GM10266 (cell line): ENCODE results near the gene SERPINB13.

Experiments used
- DNase-seq: peaks from one replicate; pipeline ENCODE4 v3.0.0; 2012; ENCODE audit errors: extremely low spot score
- CTCF ChIP-seq: IDR thresholded peaks from 2 replicates; pipeline ENCODE4 v1.5.1; 2012; ENCODE audit warnings: mild to moderate bottlenecking, low read depth; ENCODE audit not compliant: control insufficient read depth, insufficient read depth; ENCODE audit errors: missing control alignments

The SERPINB13 gene

DNA sequence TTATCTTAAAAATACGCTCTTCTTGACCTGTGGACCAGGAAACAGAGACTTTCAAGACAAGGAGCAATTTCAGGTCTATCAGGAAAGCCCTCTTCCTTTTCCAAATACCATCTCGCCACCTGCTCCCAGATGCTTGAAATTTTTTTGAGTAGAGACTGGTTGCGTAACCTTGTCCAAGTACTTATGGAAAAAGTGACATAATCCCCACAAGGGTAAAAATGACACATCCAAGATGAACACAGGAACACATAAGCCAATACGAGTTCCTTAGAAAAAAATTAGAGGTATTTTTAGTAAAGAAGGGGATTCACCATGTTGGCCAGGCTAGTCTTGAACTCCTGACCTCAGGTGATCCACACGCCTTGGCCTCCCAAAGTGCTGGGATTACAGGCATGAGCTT is 1.8 kb downstream of the SERPINB13 start:
- TF ChIP-seq CTCF, result no peak
- DNase-seq, result no peak

DNA sequence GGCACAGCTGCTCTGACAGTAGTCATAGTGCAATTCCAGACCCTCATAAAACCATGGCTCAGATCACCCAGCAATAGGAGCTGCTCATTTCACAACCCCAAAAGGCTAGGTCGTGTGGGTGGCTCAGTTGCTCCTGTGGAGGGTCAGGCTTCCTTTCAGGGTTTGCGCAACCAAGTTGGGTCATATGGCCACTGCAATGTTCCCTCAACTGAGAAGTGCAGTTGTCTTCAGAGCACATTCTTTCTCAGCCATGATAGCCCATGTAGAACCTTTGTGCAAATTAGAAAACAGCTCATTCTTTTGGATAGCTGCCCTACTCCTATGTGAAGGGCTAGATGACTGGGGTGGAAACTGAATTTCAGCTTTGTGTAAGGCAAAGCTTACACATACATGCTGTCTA is 3.2 kb downstream of the SERPINB13 start:
- DNase-seq, result no peak
- no peak for TF ChIP-seq CTCF

DNA sequence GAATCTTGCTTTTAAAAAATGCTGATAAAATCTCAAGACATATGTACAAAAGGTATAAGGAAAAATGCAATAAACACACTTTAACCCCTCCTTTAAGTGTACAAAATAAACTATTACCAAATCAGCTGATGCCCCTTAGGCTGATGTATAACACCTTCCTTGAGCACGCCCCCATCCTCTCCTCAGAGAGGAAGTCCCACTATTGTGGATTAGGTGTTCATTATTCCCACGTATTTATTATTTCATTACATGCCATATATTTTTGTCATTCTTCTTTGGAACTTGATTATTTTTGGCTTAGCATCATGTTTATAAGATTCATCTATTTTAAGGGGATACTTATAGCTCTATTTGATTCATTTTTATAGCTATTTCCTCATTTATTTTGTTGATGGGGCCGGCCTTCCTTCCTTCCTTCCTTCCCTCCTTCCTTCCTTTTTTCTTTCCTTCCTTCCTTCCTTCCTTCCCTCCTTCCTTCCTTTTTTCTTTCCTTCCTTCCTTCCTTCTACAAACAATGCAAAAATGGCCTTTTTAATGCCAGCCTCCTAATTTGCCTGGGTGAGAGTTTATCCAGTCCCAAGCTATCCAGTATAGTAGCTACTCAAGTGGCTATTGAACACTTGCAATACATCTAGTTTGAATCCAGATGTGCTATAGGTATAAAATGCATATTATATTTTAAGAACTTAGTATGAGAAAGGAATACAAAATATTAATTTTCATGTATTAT is 4.0 kb downstream of the SERPINB13 start:
- no peak for TF ChIP-seq CTCF
- DNase-seq, result no peak

- DNase-seq, result no peak
- TF ChIP-seq CTCF, result no peak
Observed at GRCh38 chr18:63591725-63592124, 4.6 kb downstream of the SERPINB13 start.

DNA sequence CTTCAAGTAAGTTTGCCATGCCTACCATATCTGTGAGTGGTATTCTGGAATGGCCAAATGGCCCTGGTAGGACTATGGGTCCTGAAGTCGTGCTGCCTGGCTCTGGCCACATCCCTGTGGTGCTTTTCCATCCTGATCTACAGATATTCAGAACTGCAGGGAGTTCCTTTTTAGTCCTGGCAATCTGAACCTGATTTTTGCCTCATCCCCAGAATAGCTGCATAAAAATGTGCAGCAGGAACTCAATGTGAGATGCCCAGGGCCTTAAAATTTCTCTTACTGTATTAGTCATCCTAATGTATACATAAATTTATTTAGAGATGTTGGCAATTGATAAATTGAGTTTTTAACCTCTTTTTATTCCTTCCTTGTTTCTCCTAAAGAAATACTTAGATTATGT is 5.3 kb downstream of the SERPINB13 start:
- TF ChIP-seq CTCF, result no peak
- DNase-seq, result no peak

- DNase-seq, result no peak
- TF ChIP-seq CTCF, result no peak
Observed at GRCh38 chr18:63596964-63597363, 9.8 kb downstream of the SERPINB13 start.

DNA sequence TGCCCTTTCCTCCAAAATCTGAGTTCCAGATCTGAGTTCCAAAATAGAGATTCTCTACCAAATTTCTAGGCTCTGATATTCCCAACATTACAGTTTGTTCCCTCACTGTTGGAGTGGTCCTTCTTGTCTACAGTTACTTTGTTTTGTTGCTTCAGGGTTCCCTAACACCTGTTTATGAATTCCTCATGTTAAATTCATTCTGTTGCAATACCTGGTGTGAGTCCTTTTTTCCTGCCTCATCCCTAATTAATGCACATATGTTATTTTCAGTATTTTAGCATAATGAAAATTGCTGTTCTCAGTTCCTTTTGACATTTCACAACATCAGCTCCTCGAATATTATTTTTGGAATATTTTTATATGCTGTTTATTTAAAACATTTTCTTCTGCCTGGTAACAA is 16.2 kb downstream of the SERPINB13 start:
- DNase-seq, result no peak
- no peak for TF ChIP-seq CTCF
